ENCODE results near the gene PRR30. TPM values are rescaled to one million over a fixed set of nuclear protein-coding genes. Genes with fewer than 3 reads are reported as not detected.

The PRR30 gene
- total and polyA plus RNA-seq, 9 donors: not detected

DNA sequence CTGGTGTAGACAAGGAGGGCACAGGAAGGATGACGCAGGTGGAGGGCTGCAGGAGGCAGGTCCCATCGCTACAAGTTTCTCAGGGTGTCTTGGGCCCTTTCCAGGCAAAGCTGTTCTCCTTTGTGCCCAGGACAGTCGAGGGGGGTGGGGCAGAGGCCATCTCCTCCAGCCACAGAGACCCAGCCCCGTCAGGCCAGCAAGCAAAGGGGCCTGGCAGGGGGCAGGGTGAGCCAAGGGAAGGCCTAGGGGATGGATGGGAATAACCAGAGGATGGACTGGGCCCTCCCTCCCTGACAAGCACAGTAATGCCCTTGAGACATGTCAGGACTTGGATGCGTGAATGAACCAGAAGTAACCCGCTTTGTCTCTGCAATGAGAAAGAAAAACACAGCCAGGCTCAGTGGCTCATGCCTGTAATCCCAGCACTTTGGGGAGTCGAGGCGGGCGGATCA, 15.9 kb upstream of the PRR30 start:
- H3K4me3 ChIP-seq (ENCODE audit: low read length): no peak overlapping the region
- WGBS (ENCODE audit: insufficient coverage): 77% methylated on average over 6 of the region's 9 CpGs
- H3K4me1 ChIP-seq (ENCODE audit: control insufficient read depth, insufficient read depth, low read length): peaks cover 4% of the 10 kb centered on the region
- no peak overlapping the region for H3K27ac ChIP-seq (ENCODE audit: low read length)
- peaks cover 3% of the 10 kb centered on the region for H3K27me3 ChIP-seq (ENCODE audit: control insufficient read depth, insufficient read depth, low read length)
- H3K9me3 ChIP-seq (replicated peaks; ENCODE audit: control insufficient read depth, low read depth, low read length): no peaks in the 10 kb centered on the region
- no peaks in the 10 kb centered on the region for H3K36me3 ChIP-seq (ENCODE audit: control insufficient read depth, insufficient read depth, low read length)
- no peak for DNase-seq

- 24% methylated on average over 6 of the region's 6 CpGs for WGBS (ENCODE audit: insufficient coverage)
These were observed 15.3 kb upstream of the PRR30 start for GRCh38 chr2:27154488-27154887.

GRCh38 chr2:27152796-27153464, 13.7 kb upstream of the PRR30 start:
- no peak overlapping the region for H3K4me3 ChIP-seq (ENCODE audit: low read length)
- WGBS (ENCODE audit: insufficient coverage): 50% methylated on average over 1 of the region's 2 CpGs
- DNase-seq: no peak
- no peaks in the 10 kb centered on the region for H3K36me3 ChIP-seq (ENCODE audit: control insufficient read depth, insufficient read depth, low read length)
- peaks cover 3% of the 10 kb centered on the region for H3K27me3 ChIP-seq (ENCODE audit: control insufficient read depth, insufficient read depth, low read length)
- peaks cover 4% of the 10 kb centered on the region for H3K4me1 ChIP-seq (ENCODE audit: control insufficient read depth, insufficient read depth, low read length)
- H3K27ac ChIP-seq (ENCODE audit: low read length): no peak overlapping the region
- no peaks in the 10 kb centered on the region for H3K9me3 ChIP-seq (replicated peaks; ENCODE audit: control insufficient read depth, low read depth, low read length)

More at GRCh38 chr2:27154488-27154887, 15.3 kb upstream of the PRR30 start:
- H3K27me3 ChIP-seq (ENCODE audit: control insufficient read depth, insufficient read depth, low read length): peaks cover 3% of the 10 kb centered on the region
- no peaks in the 10 kb centered on the region for H3K36me3 ChIP-seq (ENCODE audit: control insufficient read depth, insufficient read depth, low read length)
- no peak overlapping the region for H3K27ac ChIP-seq (ENCODE audit: low read length)
- no peaks in the 10 kb centered on the region for H3K9me3 ChIP-seq (replicated peaks; ENCODE audit: control insufficient read depth, low read depth, low read length)
- peaks cover 4% of the 10 kb centered on the region for H3K4me1 ChIP-seq (ENCODE audit: control insufficient read depth, insufficient read depth, low read length)
- no peak for DNase-seq
- H3K4me3 ChIP-seq (ENCODE audit: low read length): no peak overlapping the region

- Histone ChIP-seq H3K27me3 (ENCODE audit: control insufficient read depth, insufficient read depth, low read length) (peaks cover 3% of the 10 kb centered on the region), H3K9me3 (replicated peaks; ENCODE audit: control insufficient read depth, low read depth, low read length) (no peaks in the 10 kb centered on the region), H3K4me3 (ENCODE audit: low read length) (no peak overlapping the region), H3K27ac (ENCODE audit: low read length) (no peak overlapping the region), H3K36me3 (ENCODE audit: control insufficient read depth, insufficient read depth, low read length) (no peaks in the 10 kb centered on the region), H3K4me1 (ENCODE audit: control insufficient read depth, insufficient read depth, low read length) (peaks cover 4% of the 10 kb centered on the region)
- 81% methylated on average over 7 of the region's 8 CpGs for WGBS (ENCODE audit: insufficient coverage)
- DNase-seq: no peak
These were observed 13.0 kb upstream of the PRR30 start for GRCh38 chr2:27152102-27152795.

GRCh38 chr2:27150639-27151230, 11.5 kb upstream of the PRR30 start:
- Histone ChIP-seq H3K4me1 (ENCODE audit: control insufficient read depth, insufficient read depth, low read length) (peaks cover 4% of the 10 kb centered on the region), H3K9me3 (replicated peaks; ENCODE audit: control insufficient read depth, low read depth, low read length) (no peaks in the 10 kb centered on the region), H3K36me3 (ENCODE audit: control insufficient read depth, insufficient read depth, low read length) (no peaks in the 10 kb centered on the region), H3K27ac (ENCODE audit: low read length) (no peak overlapping the region), H3K27me3 (ENCODE audit: control insufficient read depth, insufficient read depth, low read length) (peaks cover 3% of the 10 kb centered on the region), H3K4me3 (ENCODE audit: low read length) (no peak overlapping the region)
- WGBS (ENCODE audit: insufficient coverage): no CpG with 5 or more reads among the region's 8 CpGs
- DNase-seq: no peak

DNA sequence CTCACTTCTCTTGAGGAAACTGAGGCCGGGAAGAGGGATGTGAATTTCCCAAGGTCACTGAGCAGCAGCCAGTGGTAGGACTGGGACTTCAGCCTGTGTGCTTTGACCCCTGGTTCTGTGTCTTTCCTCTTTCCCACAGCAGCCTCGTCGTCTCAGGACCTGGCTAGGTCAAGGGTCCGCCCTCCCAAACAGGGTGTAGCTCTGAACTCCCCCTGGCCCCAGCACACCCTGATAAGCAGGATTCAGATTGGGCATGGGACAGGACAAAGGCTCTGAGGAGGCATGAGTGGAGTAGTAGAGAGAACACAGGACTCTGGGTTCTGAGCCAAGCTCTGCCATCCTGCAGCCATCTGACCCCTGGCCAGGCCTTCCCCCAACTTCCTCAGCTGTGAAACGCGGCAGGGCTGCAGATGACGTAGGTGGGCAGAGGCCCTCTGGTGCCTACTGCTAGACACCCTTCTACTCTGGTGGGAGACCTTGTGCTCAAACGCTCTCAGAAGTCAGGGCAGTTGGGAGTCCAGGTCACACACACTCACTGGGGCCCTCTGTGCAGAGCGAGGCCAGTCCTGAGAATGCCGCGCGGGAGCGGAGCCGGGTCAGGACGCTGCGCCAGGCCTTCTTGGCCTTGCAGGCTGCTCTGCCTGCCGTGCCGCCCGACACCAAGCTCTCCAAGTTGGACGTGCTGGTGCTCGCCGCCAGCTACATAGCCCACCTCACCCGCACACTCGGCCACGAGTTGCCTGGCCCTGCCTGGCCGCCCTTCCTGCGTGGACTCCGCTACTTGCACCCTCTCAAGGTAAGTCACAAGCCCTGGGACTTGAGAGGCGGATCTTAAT, 10.6 kb upstream of the PRR30 start:
- Histone ChIP-seq H3K4me3 (ENCODE audit: low read length) (no peak overlapping the region), H3K27ac (ENCODE audit: low read length) (no peak overlapping the region), H3K36me3 (ENCODE audit: control insufficient read depth, insufficient read depth, low read length) (no peaks in the 10 kb centered on the region), H3K4me1 (ENCODE audit: control insufficient read depth, insufficient read depth, low read length) (peaks cover 4% of the 10 kb centered on the region), H3K9me3 (replicated peaks; ENCODE audit: control insufficient read depth, low read depth, low read length) (no peaks in the 10 kb centered on the region), H3K27me3 (ENCODE audit: control insufficient read depth, insufficient read depth, low read length) (peaks cover 3% of the 10 kb centered on the region)
- 90% methylated on average over 26 of the region's 29 CpGs for WGBS (ENCODE audit: insufficient coverage)
- DNase-seq: no peak

GRCh38 chr2:27148801-27149439, 9.7 kb upstream of the PRR30 start, which contains the start of gene TCF23:
TSS of gene TCF23 (plus strand) at chr2:27149004. CDS start at chr2:27149134, 130 bp downstream.
- peaks cover 3% of the 10 kb centered on the region for H3K27me3 ChIP-seq (ENCODE audit: control insufficient read depth, insufficient read depth, low read length)
- H3K27ac ChIP-seq (ENCODE audit: low read length): no peak within 1 kb of the TSS
- no peaks in the 10 kb centered on the region for H3K9me3 ChIP-seq (replicated peaks; ENCODE audit: control insufficient read depth, low read depth, low read length)
- DNase-seq: no peak
- WGBS (ENCODE audit: insufficient coverage): 61% methylated on average over 12 of the region's 12 CpGs
- H3K36me3 ChIP-seq (ENCODE audit: control insufficient read depth, insufficient read depth, low read length): no peaks in the 10 kb centered on the region
- H3K4me3 ChIP-seq (ENCODE audit: low read length): no peak within 1 kb of the TSS
- H3K4me1 ChIP-seq (ENCODE audit: control insufficient read depth, insufficient read depth, low read length): no peaks in the 10 kb centered on the region

DNA sequence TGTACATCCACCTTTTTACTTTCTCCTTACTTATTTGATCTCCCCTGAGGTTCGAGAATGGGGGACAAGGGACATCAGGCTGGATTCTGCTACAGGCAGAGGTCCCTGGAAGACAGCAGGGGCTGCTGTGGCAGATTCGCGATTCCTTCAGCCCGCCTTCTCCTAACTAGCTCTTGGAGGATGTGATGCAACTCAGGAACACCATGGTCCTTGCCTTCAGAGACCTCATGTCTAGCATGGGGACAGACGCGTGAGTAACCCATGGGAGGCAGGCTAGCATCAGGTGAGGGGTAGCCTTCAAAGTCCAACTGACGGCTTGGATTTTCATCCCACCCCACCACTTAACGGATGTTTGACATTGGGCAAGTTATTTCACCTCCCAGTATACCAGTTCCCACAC, 8.7 kb upstream of the PRR30 start:
- H3K27ac ChIP-seq (ENCODE audit: low read length): no peak overlapping the region
- no peak overlapping the region for H3K4me3 ChIP-seq (ENCODE audit: low read length)
- H3K4me1 ChIP-seq (ENCODE audit: control insufficient read depth, insufficient read depth, low read length): no peaks in the 10 kb centered on the region
- DNase-seq: no peak
- peaks cover 5% of the 10 kb centered on the region for H3K27me3 ChIP-seq (ENCODE audit: control insufficient read depth, insufficient read depth, low read length)
- no peaks in the 10 kb centered on the region for H3K36me3 ChIP-seq (ENCODE audit: control insufficient read depth, insufficient read depth, low read length)
- H3K9me3 ChIP-seq (replicated peaks; ENCODE audit: control insufficient read depth, low read depth, low read length): no peaks in the 10 kb centered on the region
- WGBS (ENCODE audit: insufficient coverage): 88% methylated on average over 6 of the region's 8 CpGs

DNA sequence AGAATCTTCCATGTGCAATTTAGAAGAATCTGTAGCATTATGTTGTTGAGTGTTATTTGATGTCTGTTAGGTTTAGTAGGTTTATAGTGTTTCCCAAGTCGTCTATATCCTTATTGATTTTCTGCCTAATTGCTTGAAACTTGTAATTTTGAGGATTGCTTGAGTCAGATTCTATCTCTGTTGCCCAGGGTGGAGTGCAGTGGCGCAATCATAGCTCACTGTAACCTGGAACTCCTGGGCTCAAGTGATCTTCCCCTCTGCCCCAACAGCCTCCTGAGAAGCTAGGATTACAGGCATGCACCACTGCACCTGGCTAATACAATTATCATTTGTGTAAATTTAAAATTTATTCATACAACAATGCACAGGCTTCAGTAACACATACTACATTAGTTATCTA, 6.5 kb upstream of the PRR30 start:
- no peak for DNase-seq
- no peaks in the 10 kb centered on the region for H3K9me3 ChIP-seq (replicated peaks; ENCODE audit: control insufficient read depth, low read depth, low read length)
- no peaks in the 10 kb centered on the region for H3K4me1 ChIP-seq (ENCODE audit: control insufficient read depth, insufficient read depth, low read length)
- peaks cover 7% of the 10 kb centered on the region for H3K27me3 ChIP-seq (ENCODE audit: control insufficient read depth, insufficient read depth, low read length)
- no peak overlapping the region for H3K27ac ChIP-seq (ENCODE audit: low read length)
- H3K36me3 ChIP-seq (ENCODE audit: control insufficient read depth, insufficient read depth, low read length): no peaks in the 10 kb centered on the region
- H3K4me3 ChIP-seq (ENCODE audit: low read length): no peak overlapping the region
- no CpG with 5 or more reads among the region's 2 CpGs for WGBS (ENCODE audit: insufficient coverage)
